HepG2 (cell line): ENCODE data around the gene CEBPB. TPM values are rescaled to one million over a fixed set of nuclear protein-coding genes. Genes with fewer than 3 reads are reported as not detected.

Experiments used
- ATRX ChIP-seq: sonication (generic); formaldehyde crosslinking; IDR thresholded peaks from 2 replicates; pipeline ENCODE4 v1.4.0; 2020; ENCODE audit warnings: missing genetic modification reagents, borderline replicate concordance
- BRD4 ChIP-seq: sonication (generic); formaldehyde crosslinking; IDR thresholded peaks from 2 replicates; pipeline ENCODE4 v1.4.0; 2020; ENCODE audit warnings: missing genetic modification reagents
- HHEX ChIP-seq: IDR thresholded peaks from 2 replicates; pipeline ENCODE4 v1.6.1; 2016; ENCODE audit warnings: control low read depth
- MYC ChIP-seq: sonication (generic); formaldehyde crosslinking; IDR thresholded peaks from 2 replicates; pipeline ENCODE4 v1.9.0; 2021; ENCODE audit warnings: missing genetic modification reagents, borderline replicate concordance
- RBFOX2 ChIP-seq: fragments of 200-400 bp; formaldehyde crosslinking; IDR thresholded peaks from 2 replicates; pipeline ENCODE4 v1.6.1; 2017; ENCODE audit warnings: low read depth, mild to moderate bottlenecking, low read length
- RXRB ChIP-seq: IDR thresholded peaks from 2 replicates; pipeline ENCODE4 v1.6.1; 2016; ENCODE audit warnings: borderline replicate concordance, missing genetic modification reagents, missing compliant biosample characterization
- SMYD3 ChIP-seq: sonication (generic); formaldehyde crosslinking; IDR thresholded peaks from 2 replicates; pipeline ENCODE4 v1.8.1; 2023; ENCODE audit warnings: mild to moderate bottlenecking, missing genetic modification reagents
- TBP ChIP-seq: sonication (generic); formaldehyde crosslinking; IDR thresholded peaks from 2 replicates; pipeline ENCODE4 v1.5.0; 2020; ENCODE audit warnings: missing genetic modification reagents
- ZFP36 ChIP-seq: fragments of 150-350 bp; IDR thresholded peaks from 2 replicates; pipeline ENCODE4 v1.6.1; 2018; ENCODE audit warnings: borderline replicate concordance, low read length, low read depth; ENCODE audit not compliant: partially characterized antibody
- ZNF101 ChIP-seq: sonication (generic); formaldehyde crosslinking; IDR thresholded peaks from 2 replicates; pipeline ENCODE4 v1.4.0; 2020; ENCODE audit warnings: mild to moderate bottlenecking, low read depth, missing genetic modification reagents, borderline replicate concordance
- ZNF567 ChIP-seq: sonication (generic); formaldehyde crosslinking; IDR thresholded peaks from 2 replicates; pipeline ENCODE4 v1.8.1; 2023; ENCODE audit warnings: mild to moderate bottlenecking, missing genetic modification reagents, borderline replicate concordance
- ZNF7 ChIP-seq: IDR thresholded peaks from 2 replicates; pipeline ENCODE4 v1.6.1; 2016; ENCODE audit warnings: missing biosample characterization, missing genetic modification reagents
- ZNF780A ChIP-seq: sonication (generic); formaldehyde crosslinking; IDR thresholded peaks from 2 replicates; pipeline ENCODE4 v1.8.0; 2022; ENCODE audit warnings: mild to moderate bottlenecking, missing genetic modification reagents, moderate library complexity
- ZNF788 ChIP-seq: sonication (generic); formaldehyde crosslinking; IDR thresholded peaks from 2 replicates; pipeline ENCODE4 v1.5.0; 2020; ENCODE audit warnings: mild to moderate bottlenecking, missing genetic modification reagents, borderline replicate concordance
- polyA plus RNA-seq, 8 experiments: library from polyadenylated mRNA; depleted of rRNA in 3 of 8; stranded (reverse) in 7 of 8; unstranded in 1 of 8; fragments of >200 nt; fragmentation: Illumina TruSeq in 4 of 8; extraction: Trizol in 4 of 8; gene quantifications; 2 replicates each; pipeline versions ENCODE4 v1.2.1 to v1.2.3, GENCODE V29; 2011 to 2016; ENCODE audit warnings: low read depth in 4 of 8, missing spikeins in 1 of 8, mixed read lengths in 1 of 8; ENCODE audit not compliant: insufficient read depth in 1 of 8
- total RNA-seq, 5 experiments: library from RNA; depleted of rRNA; stranded (reverse); fragments of >200 nt; fragmentation: Illumina TruSeq; extraction: Trizol; gene quantifications; 2 replicates each; pipeline ENCODE4 v1.2.3, GENCODE V29; 2016; ENCODE audit warnings: low read depth in 1 of 5
- TF ChIP-seq, protein P1 (sequence below): fragments of 450-650 bp; IDR thresholded peaks from 2 replicates; pipeline ENCODE4 v1.6.1; 2017; ENCODE audit warnings: mild to moderate bottlenecking
- TF ChIP-seq, protein P2 (sequence below): sonication (generic); formaldehyde crosslinking; IDR thresholded peaks from 2 replicates; pipeline ENCODE4 v1.4.0; 2020; ENCODE audit warnings: missing genetic modification reagents
- TF ChIP-seq, protein P3 (sequence below): sonication (generic); formaldehyde crosslinking; conservative IDR thresholded peaks from 2 replicates; pipeline ENCODE4 v1.8.0; 2022; ENCODE audit warnings: low read depth, missing genetic modification reagents
- TF ChIP-seq, protein P4 (sequence below): sonication (generic); formaldehyde crosslinking; IDR thresholded peaks from 2 replicates; pipeline ENCODE4 v1.4.0; 2020; ENCODE audit warnings: low read depth, missing genetic modification reagents
- TF ChIP-seq, protein P5 (sequence below): sonication (generic); formaldehyde crosslinking; IDR thresholded peaks from 2 replicates; pipeline ENCODE4 v1.4.0; 2020; ENCODE audit warnings: low read depth, mild to moderate bottlenecking, missing genetic modification reagents

CEBPB gene
- total and polyA plus RNA-seq, 2 of the 13 experiments (the other 11 are each of a cell fraction or from before 2014, with no cell fraction given) = 18.5 to 28.2 TPM

DNA sequence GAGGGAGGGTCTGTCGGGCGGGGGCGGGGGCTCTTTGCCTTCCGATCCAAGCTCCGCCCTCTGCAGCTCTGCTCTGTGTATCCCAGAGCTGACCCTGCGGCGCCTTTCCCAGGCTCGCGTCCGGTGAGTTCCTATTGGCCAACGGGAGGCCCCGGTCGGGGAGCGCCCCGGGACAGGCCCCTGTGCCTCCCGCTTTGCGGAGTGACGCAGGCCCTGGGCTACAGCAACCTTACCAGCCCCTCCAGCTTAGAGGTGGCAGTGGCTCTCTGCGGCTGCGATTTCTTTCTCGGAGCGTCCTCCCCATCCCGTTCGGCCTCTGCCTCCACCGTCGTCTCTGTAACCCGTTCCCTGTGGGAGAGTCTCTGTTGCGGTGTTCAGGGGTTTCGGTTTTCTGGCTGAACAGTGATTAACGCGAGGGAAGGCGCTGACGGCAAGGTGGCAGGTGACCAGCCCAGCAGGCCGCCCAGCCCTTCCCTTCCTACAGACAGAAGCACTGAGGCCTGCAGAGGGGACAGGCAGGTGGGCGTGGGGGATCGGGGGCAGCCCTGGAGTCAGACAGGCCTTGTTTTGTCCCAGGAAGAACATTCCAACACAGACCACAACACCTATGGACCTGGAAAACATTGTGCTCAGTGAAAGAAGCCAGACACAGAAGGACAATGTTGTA is 18.1 kb upstream of the CEBPB start (continued):
- TF ChIP-seq, protein P1, sequence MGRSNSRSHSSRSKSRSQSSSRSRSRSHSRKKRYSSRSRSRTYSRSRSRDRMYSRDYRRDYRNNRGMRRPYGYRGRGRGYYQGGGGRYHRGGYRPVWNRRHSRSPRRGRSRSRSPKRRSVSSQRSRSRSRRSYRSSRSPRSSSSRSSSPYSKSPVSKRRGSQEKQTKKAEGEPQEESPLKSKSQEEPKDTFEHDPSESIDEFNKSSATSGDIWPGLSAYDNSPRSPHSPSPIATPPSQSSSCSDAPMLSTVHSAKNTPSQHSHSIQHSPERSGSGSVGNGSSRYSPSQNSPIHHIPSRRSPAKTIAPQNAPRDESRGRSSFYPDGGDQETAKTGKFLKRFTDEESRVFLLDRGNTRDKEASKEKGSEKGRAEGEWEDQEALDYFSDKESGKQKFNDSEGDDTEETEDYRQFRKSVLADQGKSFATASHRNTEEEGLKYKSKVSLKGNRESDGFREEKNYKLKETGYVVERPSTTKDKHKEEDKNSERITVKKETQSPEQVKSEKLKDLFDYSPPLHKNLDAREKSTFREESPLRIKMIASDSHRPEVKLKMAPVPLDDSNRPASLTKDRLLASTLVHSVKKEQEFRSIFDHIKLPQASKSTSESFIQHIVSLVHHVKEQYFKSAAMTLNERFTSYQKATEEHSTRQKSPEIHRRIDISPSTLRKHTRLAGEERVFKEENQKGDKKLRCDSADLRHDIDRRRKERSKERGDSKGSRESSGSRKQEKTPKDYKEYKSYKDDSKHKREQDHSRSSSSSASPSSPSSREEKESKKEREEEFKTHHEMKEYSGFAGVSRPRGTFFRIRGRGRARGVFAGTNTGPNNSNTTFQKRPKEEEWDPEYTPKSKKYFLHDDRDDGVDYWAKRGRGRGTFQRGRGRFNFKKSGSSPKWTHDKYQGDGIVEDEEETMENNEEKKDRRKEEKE = no peak
- TF ChIP-seq, protein P2, sequence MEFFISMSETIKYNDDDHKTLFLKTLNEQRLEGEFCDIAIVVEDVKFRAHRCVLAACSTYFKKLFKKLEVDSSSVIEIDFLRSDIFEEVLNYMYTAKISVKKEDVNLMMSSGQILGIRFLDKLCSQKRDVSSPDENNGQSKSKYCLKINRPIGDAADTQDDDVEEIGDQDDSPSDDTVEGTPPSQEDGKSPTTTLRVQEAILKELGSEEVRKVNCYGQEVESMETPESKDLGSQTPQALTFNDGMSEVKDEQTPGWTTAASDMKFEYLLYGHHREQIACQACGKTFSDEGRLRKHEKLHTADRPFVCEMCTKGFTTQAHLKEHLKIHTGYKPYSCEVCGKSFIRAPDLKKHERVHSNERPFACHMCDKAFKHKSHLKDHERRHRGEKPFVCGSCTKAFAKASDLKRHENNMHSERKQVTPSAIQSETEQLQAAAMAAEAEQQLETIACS = peak; percentile 44
- TF ChIP-seq SMYD3 (CRISPR knock-in tag) (peak; percentile 28), ZFP36 (no peak), MYC (peak; percentile 84), ZNF567 (CRISPR knock-in tag) (peak; percentile 88; the same call in 1 of the 2 replicates), ATRX (no peak; the same call in 1 of the 2 replicates), ZNF7 (no peak), ZNF780A (CRISPR knock-in tag) (no peak), ZNF788 (CRISPR knock-in tag) (peak; percentile 94), RXRB (CRISPR knock-in tag) (peak; percentile 86), ZNF101 (CRISPR knock-in tag) (0 out of 2 replicates have a peak, but pooled peaks have one; percentile 78), RBFOX2 (peak; percentile 87), HHEX (CRISPR knock-in tag) (no peak), TBP (CRISPR knock-in tag) (no peak), BRD4 (0 out of 2 replicates have a peak, but pooled peaks have one; percentile 51)
- TF ChIP-seq, protein P3, sequence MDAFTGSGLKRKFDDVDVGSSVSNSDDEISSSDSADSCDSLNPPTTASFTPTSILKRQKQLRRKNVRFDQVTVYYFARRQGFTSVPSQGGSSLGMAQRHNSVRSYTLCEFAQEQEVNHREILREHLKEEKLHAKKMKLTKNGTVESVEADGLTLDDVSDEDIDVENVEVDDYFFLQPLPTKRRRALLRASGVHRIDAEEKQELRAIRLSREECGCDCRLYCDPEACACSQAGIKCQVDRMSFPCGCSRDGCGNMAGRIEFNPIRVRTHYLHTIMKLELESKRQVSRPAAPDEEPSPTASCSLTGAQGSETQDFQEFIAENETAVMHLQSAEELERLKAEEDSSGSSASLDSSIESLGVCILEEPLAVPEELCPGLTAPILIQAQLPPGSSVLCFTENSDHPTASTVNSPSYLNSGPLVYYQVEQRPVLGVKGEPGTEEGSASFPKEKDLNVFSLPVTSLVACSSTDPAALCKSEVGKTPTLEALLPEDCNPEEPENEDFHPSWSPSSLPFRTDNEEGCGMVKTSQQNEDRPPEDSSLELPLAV (CRISPR knock-in tag) = no peak
- TF ChIP-seq, protein P4, sequence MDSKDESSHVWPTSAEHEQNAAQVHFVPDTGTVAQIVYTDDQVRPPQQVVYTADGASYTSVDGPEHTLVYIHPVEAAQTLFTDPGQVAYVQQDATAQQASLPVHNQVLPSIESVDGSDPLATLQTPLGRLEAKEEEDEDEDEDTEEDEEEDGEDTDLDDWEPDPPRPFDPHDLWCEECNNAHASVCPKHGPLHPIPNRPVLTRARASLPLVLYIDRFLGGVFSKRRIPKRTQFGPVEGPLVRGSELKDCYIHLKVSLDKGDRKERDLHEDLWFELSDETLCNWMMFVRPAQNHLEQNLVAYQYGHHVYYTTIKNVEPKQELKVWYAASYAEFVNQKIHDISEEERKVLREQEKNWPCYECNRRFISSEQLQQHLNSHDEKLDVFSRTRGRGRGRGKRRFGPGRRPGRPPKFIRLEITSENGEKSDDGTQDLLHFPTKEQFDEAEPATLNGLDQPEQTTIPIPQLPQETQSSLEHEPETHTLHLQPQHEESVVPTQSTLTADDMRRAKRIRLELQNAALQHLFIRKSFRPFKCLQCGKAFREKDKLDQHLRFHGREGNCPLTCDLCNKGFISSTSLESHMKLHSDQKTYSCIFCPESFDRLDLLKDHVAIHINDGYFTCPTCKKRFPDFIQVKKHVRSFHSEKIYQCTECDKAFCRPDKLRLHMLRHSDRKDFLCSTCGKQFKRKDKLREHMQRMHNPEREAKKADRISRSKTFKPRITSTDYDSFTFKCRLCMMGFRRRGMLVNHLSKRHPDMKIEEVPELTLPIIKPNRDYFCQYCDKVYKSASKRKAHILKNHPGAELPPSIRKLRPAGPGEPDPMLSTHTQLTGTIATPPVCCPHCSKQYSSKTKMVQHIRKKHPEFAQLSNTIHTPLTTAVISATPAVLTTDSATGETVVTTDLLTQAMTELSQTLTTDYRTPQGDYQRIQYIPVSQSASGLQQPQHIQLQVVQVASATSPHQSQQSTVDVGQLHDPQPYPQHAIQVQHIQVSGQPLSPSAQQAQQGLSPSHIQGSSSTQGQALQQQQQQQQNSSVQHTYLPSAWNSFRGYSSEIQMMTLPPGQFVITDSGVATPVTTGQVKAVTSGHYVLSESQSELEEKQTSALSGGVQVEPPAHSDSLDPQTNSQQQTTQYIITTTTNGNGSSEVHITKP (CRISPR knock-in tag) = peak; percentile 77; the same call in 1 of the 2 replicates
- TF ChIP-seq, protein P5, sequence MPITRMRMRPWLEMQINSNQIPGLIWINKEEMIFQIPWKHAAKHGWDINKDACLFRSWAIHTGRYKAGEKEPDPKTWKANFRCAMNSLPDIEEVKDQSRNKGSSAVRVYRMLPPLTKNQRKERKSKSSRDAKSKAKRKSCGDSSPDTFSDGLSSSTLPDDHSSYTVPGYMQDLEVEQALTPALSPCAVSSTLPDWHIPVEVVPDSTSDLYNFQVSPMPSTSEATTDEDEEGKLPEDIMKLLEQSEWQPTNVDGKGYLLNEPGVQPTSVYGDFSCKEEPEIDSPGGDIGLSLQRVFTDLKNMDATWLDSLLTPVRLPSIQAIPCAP (CRISPR knock-in tag) = peak; percentile 94
